CD14-positive monocyte (primary cell): ENCODE data around the gene TMEM88. TPM values are rescaled to one million over a fixed set of nuclear protein-coding genes. Genes with fewer than 3 reads are reported as not detected.

Experiments
- DNase-seq, 3 donors: peaks; one replicate each; pipeline ENCODE4 v3.0.0-alpha.2; 2011 to 2022
- H2AFZ ChIP-seq: 2 replicates; pipeline ENCODE4 v1.6.0; 2012; ENCODE audit warnings: mild to moderate bottlenecking, low read depth, low read length, inconsistent platforms; ENCODE audit not compliant: insufficient read depth, poor library complexity, severe bottlenecking
- H3K27ac ChIP-seq, 2 donors: 1 replicate in 1 of 2; 2 replicates in 1 of 2; pipeline ENCODE4 v1.5.1; 2012 to 2013; ENCODE audit warnings: low read length in 2 of 2, control low read depth in 1 of 2, inconsistent platforms in 1 of 2, low read depth in 1 of 2, mild to moderate bottlenecking in 1 of 2
- H3K27me3 ChIP-seq, 2 donors: one replicate each; pipeline versions ENCODE4 v1.6.0 to v1.6.1; 2011 to 2013; ENCODE audit warnings: low read length in 2 of 2; ENCODE audit not compliant: control insufficient read depth in 2 of 2, insufficient read depth in 2 of 2
- H3K36me3 ChIP-seq, 2 donors: replicated peaks in 1 of 2; 1 replicate in 1 of 2; 2 replicates in 1 of 2; pipeline versions ENCODE4 v1.5.1 to v1.6.1; 2012 to 2013; ENCODE audit warnings: low read length in 2 of 2, control low read depth in 1 of 2, inconsistent platforms in 1 of 2, mild to moderate bottlenecking in 1 of 2; ENCODE audit not compliant: insufficient read depth in 2 of 2, control insufficient read depth in 1 of 2
- H3K4me1 ChIP-seq, 2 donors: 1 replicate in 1 of 2; 2 replicates in 1 of 2; pipeline versions ENCODE4 v1.5.1 to v1.6.1; 2012 to 2013; ENCODE audit warnings: low read length in 2 of 2, control low read depth in 1 of 2, inconsistent platforms in 1 of 2, mild to moderate bottlenecking in 1 of 2, moderate library complexity in 1 of 2; ENCODE audit not compliant: insufficient read depth in 2 of 2, control insufficient read depth in 1 of 2
- H3K4me2 ChIP-seq: replicated peaks from 2 replicates; pipeline ENCODE3; 2012; ENCODE audit warnings: low read length, moderate library complexity, mild to moderate bottlenecking; ENCODE audit not compliant: poor library complexity, severe bottlenecking; ENCODE audit errors: extremely low read depth
- H3K4me3 ChIP-seq, 3 experiments: fragments of 200-600 bp in 1 of 3; sonication (generic) in 1 of 3; replicated peaks in 1 of 3; 1 replicate in 2 of 3; 2 replicates in 1 of 3; pipeline ENCODE4 v1.5.1; 2011 to 2013; ENCODE audit warnings: low read length in 3 of 3, mild to moderate bottlenecking in 3 of 3, control low read depth in 2 of 3, low read depth in 2 of 3, inconsistent platforms in 1 of 3, moderate library complexity in 1 of 3
- H3K79me2 ChIP-seq: 2 replicates; pipeline ENCODE4 v1.6.0; 2012; ENCODE audit warnings: mild to moderate bottlenecking, control low read depth, inconsistent platforms, low read length, moderate library complexity; ENCODE audit not compliant: insufficient read depth
- H3K9ac ChIP-seq: 2 replicates; pipeline ENCODE4 v1.6.0; 2017; ENCODE audit warnings: low read length, mild to moderate bottlenecking; ENCODE audit not compliant: insufficient read depth, poor library complexity, severe bottlenecking
- H3K9me3 ChIP-seq, 2 donors: replicated peaks in 1 of 2; 1 replicate in 1 of 2; 2 replicates in 1 of 2; pipeline versions ENCODE4 v1.5.1 to v1.6.1; 2012 to 2013; ENCODE audit warnings: low read length in 2 of 2, control low read depth in 1 of 2; ENCODE audit not compliant: control insufficient read depth in 1 of 2, insufficient read depth in 1 of 2
- H4K20me1 ChIP-seq: 2 replicates; pipeline ENCODE4 v1.6.0; 2012; ENCODE audit warnings: mild to moderate bottlenecking, low read length, control low read depth, moderate library complexity; ENCODE audit not compliant: insufficient read depth
- H3K27ac Mint-ChIP-seq, 7 donors: one replicate each; pipeline ENCODE4 v1.8.0; 2020; ENCODE audit warnings: mild to moderate bottlenecking in 7 of 7, mixed read lengths in 7 of 7, moderate library complexity in 6 of 7, inconsistent platforms in 2 of 7
- H3K27me3 Mint-ChIP-seq, 3 donors: one replicate each; pipeline ENCODE4 v1.8.0; 2021 to 2022; ENCODE audit warnings: low read depth in 3 of 3, mild to moderate bottlenecking in 3 of 3, mixed read lengths in 3 of 3, moderate library complexity in 3 of 3, inconsistent platforms in 1 of 3
- H3K36me3 Mint-ChIP-seq, 2 donors: one replicate each; pipeline ENCODE4 v1.8.0; 2020; ENCODE audit warnings: mixed read lengths in 2 of 2, inconsistent platforms in 1 of 2, mild to moderate bottlenecking in 1 of 2
- H3K4me1 Mint-ChIP-seq: one replicate; pipeline ENCODE4 v1.8.0; 2020; ENCODE audit warnings: mild to moderate bottlenecking, mixed read lengths
- H3K4me3 Mint-ChIP-seq, 2 donors: one replicate each; pipeline ENCODE4 v1.8.0; 2020; ENCODE audit warnings: mild to moderate bottlenecking in 2 of 2, mixed read lengths in 2 of 2, moderate library complexity in 1 of 2
- H3K9me3 Mint-ChIP-seq, 7 donors: one replicate each; pipeline ENCODE4 v1.8.0; 2020 to 2022; ENCODE audit warnings: mixed read lengths in 7 of 7, mild to moderate bottlenecking in 6 of 7, moderate library complexity in 6 of 7, inconsistent platforms in 2 of 7
- CTCF ChIP-seq: fragments of 200-600 bp; IDR thresholded peaks from one replicate; pipeline ENCODE4 v1.8.0; 2022; ENCODE audit warnings: antibody characterized with exemption, mild to moderate bottlenecking
- WGBS: methylation state at CpG from one replicate; pipeline ENCODE4 v1.1.5; 2013; ENCODE audit warnings: missing lambda C conversion rate; ENCODE audit not compliant: insufficient coverage; 5-methylcytosine and 5-hydroxymethylcytosine counted together
- intact Hi-C, 2 donors: fragments of 100-400 bp; cut with micrococcal nuclease; formaldehyde crosslinking; loops; one replicate each; pipeline versions ENCODE4 v1.15.0 to v1.15.1; 2023
- polyA plus RNA-seq, 3 donors: library from polyadenylated mRNA; depleted of rRNA in 1 of 3; unstranded in 2 of 3; stranded (reverse) in 1 of 3; fragments of 300-500 nt in 2 of 3; fragments of >200 nt in 1 of 3; fragmentation: Illumina TruSeq in 2 of 3; gene quantifications; 1 replicate in 2 of 3; 2 replicates in 1 of 3; pipeline ENCODE4 v1.2.3, GENCODE V29; 2012 to 2021

The TMEM88 gene
- polyA plus RNA-seq, 3 donors: 10.2 TPM; not detected in 2

- peaks cover 0 to 5% (median 2%) of the 10 kb centered on the region in 3 donors for H3K27me3 Mint-ChIP-seq
- Histone ChIP-seq H3K27ac (no peak overlapping the region), H3K79me2 (peaks cover 48% of the 10 kb centered on the region), H3K4me2 (no peak overlapping the region), H3K4me1 (peaks cover 22 to 30% of the 10 kb centered on the region in 2 donors), H2AFZ (no peak overlapping the region), H4K20me1 (peaks cover 100% of the 10 kb centered on the region), H3K27me3 (no peaks in the 10 kb centered on the region), H3K9ac (no peak overlapping the region), H3K36me3 (peaks cover 85 to 86% of the 10 kb centered on the region in 2 donors), H3K9me3 (no peaks in the 10 kb centered on the region), H3K4me3 (no peak overlapping the region)
- intact Hi-C loops: loop anchor here in 1 of 2 donors (2.0 kb wide), 1 partner anchor 15 kb away; the partner anchor contains the start of gene KDM6B
- WGBS: 86% methylated on average over 8 of the region's 12 CpGs
- no peak for TF ChIP-seq CTCF
- peaks cover 62 to 94% of the 10 kb centered on the region in 2 donors for H3K36me3 Mint-ChIP-seq
- H3K27ac Mint-ChIP-seq: peak overlapping the region in 5 of 7 donors; percentile 14 to 81 (median 21)
- peaks cover 20% of the 10 kb centered on the region for H3K4me1 Mint-ChIP-seq
- no peak for DNase-seq
- H3K4me3 Mint-ChIP-seq: peak overlapping the region in 1 of 2 donors; percentile 2
- no peaks in the 10 kb centered on the region for H3K9me3 Mint-ChIP-seq
Observed at GRCh38 chr17:7849751-7850504, 4.9 kb upstream of the TMEM88 start.

GRCh38 chr17:7850701-7851437, 4.0 kb upstream of the TMEM88 start:
- H4K20me1 ChIP-seq: peaks cover 100% of the 10 kb centered on the region
- H3K27ac ChIP-seq: peak overlapping the region; percentile 9 to 33
- no peak for TF ChIP-seq CTCF
- peak overlapping the region; percentile 35 for H3K4me2 ChIP-seq
- peaks cover 24 to 31% of the 10 kb centered on the region in 2 donors for H3K4me1 ChIP-seq
- no peak overlapping the region for H3K9ac ChIP-seq
- no peaks in the 10 kb centered on the region for H3K27me3 ChIP-seq
- H3K36me3 ChIP-seq: peaks cover 81 to 86% of the 10 kb centered on the region in 2 donors
- no peaks in the 10 kb centered on the region for H3K9me3 ChIP-seq
- peaks cover 60 to 94% of the 10 kb centered on the region in 2 donors for H3K36me3 Mint-ChIP-seq
- intact Hi-C loops: loop anchor here in 1 of 2 donors (2.0 kb wide), 1 partner anchor 16 kb away; the partner anchor contains the start of gene KDM6B
- peak overlapping the region; percentile 72 to 89 (median 78) for H3K27ac Mint-ChIP-seq
- WGBS: 93% methylated on average over 14 of the region's 17 CpGs
- H2AFZ ChIP-seq: no peak overlapping the region
- H3K4me3 Mint-ChIP-seq: peak overlapping the region in 1 of 2 donors; percentile 45
- no peak for DNase-seq
- H3K9me3 Mint-ChIP-seq: no peaks in the 10 kb centered on the region
- H3K4me3 ChIP-seq: peak overlapping the region in 1 of 3 experiments; percentile 34
- peaks cover 0 to 6% (median 2%) of the 10 kb centered on the region in 3 donors for H3K27me3 Mint-ChIP-seq
- peaks cover 46% of the 10 kb centered on the region for H3K79me2 ChIP-seq
- H3K4me1 Mint-ChIP-seq: peaks cover 15% of the 10 kb centered on the region
